ENCODE data around the gene ZSCAN5A. TPM values are rescaled to one million over a fixed set of nuclear protein-coding genes. Genes with fewer than 3 reads are reported as not detected.
A peak's percentile ranks its signal among the peaks of the same experiment; 100 is the strongest.
"Not testable (repeated sequence)": the region's sequence is repeated elsewhere in the genome, so short reads cannot be mapped to it uniquely, and the experiment has no call there.

The ZSCAN5A gene
- total RNA-seq, 3 donors from 2014 or later (not counting 1 experiment from before 2014, with no cell fraction given) = 6.7 to 10.2 (median 7.9) TPM

DNA sequence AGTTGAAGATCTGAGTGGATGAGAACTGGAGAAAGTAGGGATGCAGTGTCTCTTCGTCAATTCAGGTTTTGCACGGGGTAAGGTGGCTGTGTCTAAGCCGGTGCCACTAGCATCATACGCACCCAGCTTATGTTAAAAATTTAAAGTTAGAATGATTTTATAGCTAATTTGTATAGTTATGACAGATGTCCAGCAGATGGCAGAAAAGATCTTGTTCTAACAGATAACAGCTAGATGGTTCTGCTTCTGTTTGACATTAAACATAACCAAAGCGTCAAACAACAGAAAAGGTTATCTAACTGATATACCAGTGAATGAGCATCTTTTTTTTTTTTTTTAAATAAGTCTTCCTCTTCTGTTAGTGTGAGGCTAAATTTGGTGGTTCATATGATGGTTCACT, 60.9 kb downstream of the ZSCAN5A start:
- 91% methylated on average over 4 of the region's 5 CpGs for WGBS (ENCODE audit: insufficient coverage)
- TF ChIP-seq CTCF (IDR thresholded peaks at IDR 0.05) = peak; percentile 3
- Mint-ChIP-seq H3K4me1 (peaks cover 0 to 11% of the 10 kb centered on the region in 2 donors), H3K27ac (no peak overlapping the region), H3K36me3 (no peaks in the 10 kb centered on the region), H3K27me3 (ENCODE audit: low read depth in 2 of 2) (no peaks in the 10 kb centered on the region), H3K9me3 (no peaks in the 10 kb centered on the region), H3K4me3 (no peak overlapping the region)
- intact Hi-C loops (cut with micrococcal nuclease) = loop anchor here (1.0 to 2.0 kb wide), 3 partner anchors 80 to 173 kb away; no protein-coding TSS in a partner anchor
- H3K27me3 ChIP-seq (ENCODE audit: control insufficient read depth, insufficient read depth, low read length) = no peaks in the 10 kb centered on the region
- H3K4me1 ChIP-seq (ENCODE audit: control insufficient read depth, insufficient read depth, low read length) = no peaks in the 10 kb centered on the region
- no peaks in the 10 kb centered on the region for H3K9me3 ChIP-seq (ENCODE audit: control insufficient read depth, insufficient read depth, low read length)
- DNase-seq = peak in 1 of 2 donors; percentile 70
- H3K27ac ChIP-seq (ENCODE audit: low read length) = no peak overlapping the region
- no peak overlapping the region for H3K4me3 ChIP-seq (ENCODE audit: low read length)
- peak in 2 of 3 donors; percentile 49 to 50 for ATAC-seq
- H3K36me3 ChIP-seq (ENCODE audit: control insufficient read depth, insufficient read depth, low read length) = no peaks in the 10 kb centered on the region

- Mint-ChIP-seq H3K36me3 (no peaks in the 10 kb centered on the region), H3K9me3 (no peaks in the 10 kb centered on the region), H3K27ac (no peak overlapping the region), H3K4me3 (no peak overlapping the region), H3K27me3 (ENCODE audit: low read depth in 2 of 2) (no peaks in the 10 kb centered on the region), H3K4me1 (peaks cover 0 to 11% of the 10 kb centered on the region in 2 donors)
- no peaks in the 10 kb centered on the region for H3K9me3 ChIP-seq (ENCODE audit: control insufficient read depth, insufficient read depth, low read length)
- peak; percentile 65 to 78 for DNase-seq
- intact Hi-C loops (cut with micrococcal nuclease) = loop anchor here (1.0 to 2.0 kb wide), 3 partner anchors 80 to 172 kb away; no protein-coding TSS in a partner anchor
- no peaks in the 10 kb centered on the region for H3K27me3 ChIP-seq (ENCODE audit: control insufficient read depth, insufficient read depth, low read length)
- no peak overlapping the region for H3K4me3 ChIP-seq (ENCODE audit: low read length)
- H3K4me1 ChIP-seq (ENCODE audit: control insufficient read depth, insufficient read depth, low read length) = no peaks in the 10 kb centered on the region
- ATAC-seq = peak; percentile 83 to 94 (median 92)
- H3K36me3 ChIP-seq (ENCODE audit: control insufficient read depth, insufficient read depth, low read length) = no peaks in the 10 kb centered on the region
- WGBS (ENCODE audit: insufficient coverage) = 62% methylated on average over 10 of the region's 10 CpGs
- peak; percentile 74 for TF ChIP-seq CTCF (IDR thresholded peaks at IDR 0.05)
- no peak overlapping the region for H3K27ac ChIP-seq (ENCODE audit: low read length)
Observed at GRCh38 chr19:56252699-56253422, 61.8 kb downstream of the ZSCAN5A start.

- H3K9me3 Mint-ChIP-seq; intact Hi-C loops (cut with micrococcal nuclease): not testable (repeated sequence)
- WGBS (ENCODE audit: insufficient coverage) = 98% methylated on average over 8 of the region's 8 CpGs
Observed at GRCh38 chr19:56248736-56249338, 65.8 kb downstream of the ZSCAN5A start.

GRCh38 chr19:56245764-56246163, 68.9 kb downstream of the ZSCAN5A start:
- H3K9me3 ChIP-seq (ENCODE audit: control insufficient read depth, insufficient read depth, low read length); H3K36me3 ChIP-seq (ENCODE audit: control insufficient read depth, insufficient read depth, low read length); DNase-seq; H3K4me1 ChIP-seq (ENCODE audit: control insufficient read depth, insufficient read depth, low read length); H3K4me3 Mint-ChIP-seq; H3K36me3 Mint-ChIP-seq; ATAC-seq; H3K9me3 Mint-ChIP-seq; H3K4me3 ChIP-seq (ENCODE audit: low read length); H3K27ac ChIP-seq (ENCODE audit: low read length); H3K27me3 ChIP-seq (ENCODE audit: control insufficient read depth, insufficient read depth, low read length); H3K4me1 Mint-ChIP-seq; intact Hi-C loops (cut with micrococcal nuclease); H3K27ac Mint-ChIP-seq; H3K27me3 Mint-ChIP-seq (ENCODE audit: low read depth in 2 of 2): not testable (repeated sequence)
- whole genome bisulfite sequencing (ENCODE audit: insufficient coverage) = 89% methylated on average over 2 of the region's 4 CpGs

More at GRCh38 chr19:56248736-56249338, 65.8 kb downstream of the ZSCAN5A start:
- not testable (repeated sequence) for H3K4me1 ChIP-seq (ENCODE audit: control insufficient read depth, insufficient read depth, low read length); H3K4me3 ChIP-seq (ENCODE audit: low read length); H3K36me3 ChIP-seq (ENCODE audit: control insufficient read depth, insufficient read depth, low read length); ATAC-seq; H3K27me3 ChIP-seq (ENCODE audit: control insufficient read depth, insufficient read depth, low read length); H3K27ac Mint-ChIP-seq; H3K36me3 Mint-ChIP-seq; H3K9me3 ChIP-seq (ENCODE audit: control insufficient read depth, insufficient read depth, low read length); H3K27ac ChIP-seq (ENCODE audit: low read length); H3K27me3 Mint-ChIP-seq (ENCODE audit: low read depth in 2 of 2); DNase-seq; H3K4me3 Mint-ChIP-seq
- peaks cover 0 to 11% of the 10 kb centered on the region in 2 donors for H3K4me1 Mint-ChIP-seq
